GM21737 (cell line): ENCODE measurements around the gene SETD6.
"Not testable (repeated sequence)": the region's sequence is repeated elsewhere in the genome, so short reads cannot be mapped to it uniquely, and the experiment has no call there.

Source experiments
- ATAC-seq: cut with Tn5 transposase; IDR thresholded peaks from one replicate; pipeline ENCODE4 v1.9.1; 2021; ENCODE audit warnings: mild to moderate bottlenecking, moderate library complexity; ENCODE audit not compliant: unreplicated experiment

SETD6 gene

GRCh38 chr16:58515125-58515870, at the start of gene SETD6:
Gene SETD6, plus strand, starts transcription at chr16:58515517. Its CDS starts 21 bp downstream, at chr16:58515538.
- peak; percentile 64 for ATAC-seq

GRCh38 chr16:58465817-58466216, 49.5 kb upstream of the SETD6 start:
- ATAC-seq, result no peak

- ATAC-seq, result no peak
Measured at GRCh38 chr16:58466396-58466795, 48.9 kb upstream of the SETD6 start.

GRCh38 chr16:58467905-58468304, 47.4 kb upstream of the SETD6 start:
- no peak for ATAC-seq

- ATAC-seq, result no peak
Measured at GRCh38 chr16:58471209-58471975, 43.9 kb upstream of the SETD6 start.

- no peak for ATAC-seq
Measured at GRCh38 chr16:58472266-58472665, 43.1 kb upstream of the SETD6 start.

GRCh38 chr16:58472827-58473226, 42.5 kb upstream of the SETD6 start:
- no peak for ATAC-seq

- no peak for ATAC-seq
Measured at GRCh38 chr16:58474296-58474695, 41.0 kb upstream of the SETD6 start.

GRCh38 chr16:58475091-58475619, 40.2 kb upstream of the SETD6 start:
- ATAC-seq, result no peak

GRCh38 chr16:58476791-58477190, 38.5 kb upstream of the SETD6 start:
- ATAC-seq, result no peak

GRCh38 chr16:58478427-58478826, 36.9 kb upstream of the SETD6 start:
- no peak for ATAC-seq

- ATAC-seq, result no peak
Measured at GRCh38 chr16:58481226-58481869, 34.0 kb upstream of the SETD6 start.

GRCh38 chr16:58481931-58482330, 33.4 kb upstream of the SETD6 start:
- ATAC-seq, result no peak

- ATAC-seq, result no peak
Measured at GRCh38 chr16:58485184-58485887, 30.0 kb upstream of the SETD6 start.

GRCh38 chr16:58487566-58488351, 27.6 kb upstream of the SETD6 start:
- peak; percentile 74 for ATAC-seq

- no peak for ATAC-seq
Measured at GRCh38 chr16:58488531-58488930, 26.8 kb upstream of the SETD6 start.

GRCh38 chr16:58490065-58490464, 25.3 kb upstream of the SETD6 start:
- ATAC-seq, result no peak

GRCh38 chr16:58490539-58490938, 24.8 kb upstream of the SETD6 start:
- not testable (repeated sequence) for ATAC-seq

GRCh38 chr16:58492066-58492465, 23.3 kb upstream of the SETD6 start:
- ATAC-seq, result no peak

GRCh38 chr16:58492735-58493134, 22.6 kb upstream of the SETD6 start:
- ATAC-seq, result no peak
